EH (cell line): ENCODE data around the gene CRIP1.
A peak's percentile ranks its signal among the peaks of the same experiment; 100 is the strongest.

ENCODE experiments used
- DNase-seq: peaks from one replicate; pipeline ENCODE4 v3.0.0-alpha.2; 2015; ENCODE audit warnings: low read depth

The CRIP1 gene

DNA sequence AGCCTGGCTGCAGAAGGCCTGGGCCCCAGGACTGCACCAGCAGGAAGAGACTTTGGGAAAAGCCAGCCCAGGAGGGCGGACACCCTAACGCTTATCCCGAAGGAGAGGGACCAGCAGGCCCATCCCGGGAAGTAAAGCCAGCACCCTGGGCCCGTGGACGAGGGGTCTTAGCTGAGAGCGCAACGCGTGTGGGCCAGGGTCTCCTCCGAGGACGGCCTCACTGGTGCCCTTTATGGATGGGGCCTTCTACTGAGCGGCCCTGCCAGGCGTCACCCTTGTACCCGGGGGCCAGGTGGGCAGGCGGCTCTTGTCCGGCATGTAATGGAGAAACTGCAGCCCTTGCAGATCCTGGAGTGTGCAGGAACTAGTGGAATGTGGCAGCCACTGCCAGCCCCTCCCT is 18.4 kb downstream of the CRIP1 start:
- DNase-seq = no peak

DNA sequence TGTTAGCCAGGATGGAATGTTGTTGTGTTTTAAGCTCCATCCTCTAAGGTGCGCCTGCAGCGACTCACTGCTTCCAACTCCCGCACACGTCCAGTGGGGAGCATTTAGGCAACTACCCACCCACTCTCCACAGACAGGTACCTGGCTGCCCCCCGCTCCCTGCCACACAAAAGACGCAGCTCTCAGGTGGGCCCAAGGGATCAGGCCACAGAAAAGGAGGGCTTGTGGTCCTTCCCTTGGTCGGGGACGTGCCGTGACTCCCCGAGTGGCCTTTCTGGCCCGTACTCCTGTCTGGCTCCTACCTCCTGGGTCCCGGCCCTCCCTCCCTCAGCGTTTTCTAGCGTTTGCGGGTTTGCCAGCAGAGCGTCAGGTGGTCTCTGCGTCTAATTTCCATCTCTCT is 20.6 kb downstream of the CRIP1 start:
- DNase-seq = no peak

DNA sequence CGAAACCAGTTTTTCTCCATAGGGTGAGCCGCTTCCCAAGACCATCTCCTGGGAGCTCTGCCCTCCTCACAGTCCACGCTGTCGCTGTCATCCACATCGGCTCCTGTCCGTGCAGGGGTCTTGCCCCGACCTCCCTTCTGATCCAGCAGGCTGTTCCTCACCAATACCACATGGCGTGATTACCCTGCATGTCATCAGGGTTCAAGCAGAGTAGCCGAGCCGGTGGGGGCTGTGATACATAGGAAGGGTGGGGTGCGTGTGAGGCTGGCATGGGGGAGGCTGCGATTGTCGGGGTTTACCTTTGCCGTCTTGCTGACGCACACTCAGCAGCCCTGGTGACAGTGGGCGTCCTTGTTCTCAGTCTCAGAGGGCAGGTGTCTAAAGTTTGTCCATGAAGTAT is 21.4 kb downstream of the CRIP1 start:
- no peak for DNase-seq

DNA sequence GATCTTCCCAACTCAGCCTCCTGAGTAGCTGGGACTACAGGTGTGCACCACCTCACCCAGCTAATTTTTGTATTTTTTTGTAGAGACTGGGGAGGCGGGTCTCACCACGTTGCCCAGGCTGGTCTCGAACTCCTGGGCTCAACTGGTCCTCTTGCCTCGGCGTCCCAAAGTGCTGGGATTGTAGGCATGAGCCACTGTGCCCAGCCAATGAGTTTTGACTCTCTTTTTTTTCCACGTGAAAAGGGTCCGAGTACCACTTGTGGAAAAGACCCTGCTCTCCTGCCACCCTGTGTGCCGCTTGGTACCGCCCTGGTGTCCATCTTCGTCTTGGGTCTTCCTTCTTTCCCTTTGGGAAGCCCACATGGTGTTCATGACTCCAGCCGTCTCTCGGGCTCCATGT is 21.9 kb downstream of the CRIP1 start:
- no peak for DNase-seq

DNA sequence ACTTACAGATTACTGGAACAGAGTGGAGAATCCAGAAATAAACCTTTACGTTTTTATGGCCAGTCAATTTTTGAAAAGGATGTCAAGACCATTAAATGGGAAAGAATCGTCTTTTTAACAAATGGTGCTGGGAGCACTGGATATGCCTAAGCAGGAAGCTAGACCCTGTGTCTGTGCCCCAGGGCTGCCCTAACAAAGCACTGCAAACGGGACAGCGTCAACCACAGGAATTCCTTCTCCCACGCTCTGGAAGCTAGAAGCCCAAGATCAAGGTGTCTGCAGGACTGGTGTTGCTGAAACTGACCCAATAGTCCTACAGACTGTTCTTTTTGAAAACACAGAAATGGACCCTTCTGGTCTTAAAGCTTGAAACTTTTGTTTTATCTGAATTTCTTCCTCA is 30.4 kb downstream of the CRIP1 start:
- peak; percentile 31 for DNase-seq

DNA sequence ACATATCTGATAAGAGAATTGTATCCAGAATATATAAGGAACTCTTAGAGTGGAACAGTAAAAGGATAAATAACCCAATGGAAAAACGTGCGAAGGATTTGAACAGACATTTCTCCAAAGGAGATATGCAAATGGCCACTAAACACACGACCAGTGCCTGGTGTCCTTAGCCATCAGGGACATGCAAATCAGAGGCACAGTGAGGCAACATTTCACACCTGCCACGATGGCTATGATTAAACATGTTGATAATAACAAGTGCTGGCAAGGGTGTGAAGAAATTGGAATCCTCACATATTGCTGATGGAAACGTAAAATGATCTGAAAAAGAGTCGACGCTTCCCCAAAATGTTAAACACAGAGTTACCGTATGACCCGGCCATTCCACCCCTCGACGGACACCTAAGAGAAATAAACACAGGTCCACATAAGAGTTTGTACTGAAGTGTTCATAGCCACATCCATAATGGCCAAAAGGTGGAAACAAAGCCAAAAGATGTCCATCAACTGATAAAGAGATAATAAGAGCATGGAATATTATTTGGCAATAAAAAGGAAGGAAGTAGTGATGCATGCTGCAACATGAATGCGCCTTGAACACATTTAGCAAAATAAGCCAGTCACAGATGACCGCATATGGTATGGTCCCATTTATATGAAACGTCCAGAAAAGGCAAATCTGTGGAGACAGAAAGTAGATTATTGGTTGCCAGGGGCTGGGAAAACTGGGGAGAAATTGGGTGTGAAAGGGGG is 33.4 kb downstream of the CRIP1 start:
- DNase-seq = no peak

DNA sequence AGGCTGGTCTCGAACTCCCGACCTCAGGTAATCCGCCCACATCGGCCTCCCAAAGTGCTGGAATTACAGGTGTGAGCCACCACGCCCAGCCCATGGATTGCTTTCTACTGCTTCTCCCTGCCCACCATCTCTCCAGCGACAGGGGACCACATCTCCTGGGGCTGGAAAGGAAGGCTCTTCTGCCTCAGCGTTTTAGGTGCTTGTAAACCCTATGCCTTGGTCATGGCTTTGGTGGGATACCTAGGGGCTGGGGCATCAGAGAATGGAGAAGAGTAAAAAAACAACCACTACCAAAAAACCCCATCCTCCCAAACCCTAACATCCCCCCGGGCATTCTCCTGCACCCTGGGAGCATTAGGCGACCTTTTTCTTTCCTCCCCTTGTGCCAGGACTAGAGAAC is 38.6 kb downstream of the CRIP1 start:
- DNase-seq = no peak

DNA sequence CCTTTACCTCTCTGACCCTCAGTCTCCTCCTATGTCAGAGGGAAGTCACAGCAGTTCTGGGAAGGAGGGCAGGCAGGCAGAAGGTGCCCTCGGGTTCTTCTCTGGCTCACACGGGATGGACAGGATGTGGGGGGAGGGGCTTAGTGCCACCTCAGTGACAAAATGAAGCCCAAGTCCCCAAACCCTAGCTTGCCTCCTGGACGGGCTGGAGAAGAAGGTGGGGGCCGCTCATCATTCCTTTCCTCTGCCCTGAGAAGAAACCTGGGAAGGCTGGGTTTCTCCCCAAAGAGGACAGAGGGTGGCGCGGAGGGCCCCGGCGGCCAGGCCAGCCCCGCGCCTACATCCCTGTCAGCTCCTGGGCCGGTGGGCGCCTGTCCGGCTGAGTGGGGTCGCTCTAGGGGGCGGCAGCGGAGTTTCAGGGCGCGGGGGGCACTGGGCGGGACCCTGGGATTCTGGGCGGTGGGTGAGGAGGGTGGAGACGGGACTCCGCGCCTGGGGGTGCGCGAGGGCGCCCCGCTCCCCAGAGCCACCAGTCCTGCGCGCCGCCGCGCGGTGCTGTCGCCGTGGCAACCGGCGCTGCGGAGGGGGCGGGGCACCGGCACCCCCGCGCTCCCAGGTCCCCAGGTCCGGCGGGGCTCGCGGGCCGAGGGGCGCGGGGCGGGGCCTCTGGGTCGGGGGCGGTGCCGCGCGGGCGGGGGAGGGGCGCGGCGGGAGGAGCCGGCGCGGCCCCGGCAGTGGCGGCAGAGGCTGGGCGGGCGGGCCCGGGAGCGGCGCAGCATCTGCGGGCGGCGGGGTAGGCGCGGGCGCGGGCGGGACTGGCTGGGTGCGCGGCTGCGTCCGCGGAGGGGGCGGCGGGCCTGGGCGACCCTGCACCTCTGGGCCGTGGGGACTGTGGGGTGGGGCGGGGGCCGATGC is 39.4 kb downstream of the CRIP1 start, which contains the start of gene TMEM121:
Gene TMEM121 (plus strand): TSS at position 723 of the 915 bp plus-strand sequence. CDS start 2,252 bp downstream, outside the sequence.
- peak; percentile 39 for DNase-seq

DNA sequence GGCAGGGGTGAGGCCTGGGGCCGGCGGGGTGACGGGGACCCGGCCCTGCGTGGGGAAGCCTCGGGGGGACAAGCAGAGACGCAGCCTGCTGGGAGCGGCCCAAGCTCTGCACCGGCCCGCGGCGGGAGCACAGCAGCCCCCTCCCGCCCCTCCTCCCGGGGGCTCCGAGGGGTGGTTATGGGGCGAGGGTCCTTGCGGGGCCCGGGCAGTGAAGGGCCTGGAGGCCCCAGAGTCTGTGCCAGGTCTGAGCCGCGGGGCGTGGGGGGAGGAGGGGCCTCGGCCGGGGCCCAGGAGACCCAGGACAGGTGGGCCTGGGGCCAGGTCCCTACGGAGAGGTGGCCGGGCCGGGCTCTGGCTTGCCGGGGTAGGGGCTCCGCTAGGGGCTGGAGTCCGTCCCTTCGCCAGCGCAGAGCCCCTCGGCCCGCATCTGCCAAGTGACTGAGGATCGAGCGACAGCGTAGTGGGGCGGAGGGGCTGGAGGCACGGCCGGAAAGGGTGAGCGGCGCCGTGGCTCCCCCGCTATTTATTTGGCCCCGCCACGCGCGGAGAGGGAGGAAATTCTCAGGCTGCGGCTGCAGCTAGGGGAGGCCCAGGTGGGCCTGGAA is 40.2 kb downstream of the CRIP1 start:
- peak; percentile 7 for DNase-seq

DNA sequence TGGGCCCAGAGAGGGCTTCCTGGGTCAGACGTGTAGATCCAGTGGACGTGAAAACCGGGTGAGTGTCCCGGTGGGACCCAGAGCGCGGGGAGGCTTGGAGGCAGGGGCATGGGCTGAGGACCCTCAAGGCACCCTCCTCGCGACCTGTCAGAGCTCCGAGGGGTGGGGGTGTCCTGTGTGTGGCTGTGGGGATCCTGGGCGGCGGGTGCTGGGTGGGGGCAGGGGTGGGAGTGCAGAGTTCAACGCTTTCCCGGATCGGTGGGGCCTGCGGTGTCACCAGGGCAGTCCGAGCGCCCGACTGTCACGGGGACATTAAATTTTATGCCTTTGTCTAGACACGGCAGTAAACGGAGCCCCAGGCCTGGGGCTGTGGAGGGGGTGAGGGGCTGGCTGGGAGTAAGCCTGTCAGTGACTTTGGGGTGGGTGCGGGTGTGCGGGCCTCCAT is 40.7 kb downstream of the CRIP1 start:
- DNase-seq = no peak

DNA sequence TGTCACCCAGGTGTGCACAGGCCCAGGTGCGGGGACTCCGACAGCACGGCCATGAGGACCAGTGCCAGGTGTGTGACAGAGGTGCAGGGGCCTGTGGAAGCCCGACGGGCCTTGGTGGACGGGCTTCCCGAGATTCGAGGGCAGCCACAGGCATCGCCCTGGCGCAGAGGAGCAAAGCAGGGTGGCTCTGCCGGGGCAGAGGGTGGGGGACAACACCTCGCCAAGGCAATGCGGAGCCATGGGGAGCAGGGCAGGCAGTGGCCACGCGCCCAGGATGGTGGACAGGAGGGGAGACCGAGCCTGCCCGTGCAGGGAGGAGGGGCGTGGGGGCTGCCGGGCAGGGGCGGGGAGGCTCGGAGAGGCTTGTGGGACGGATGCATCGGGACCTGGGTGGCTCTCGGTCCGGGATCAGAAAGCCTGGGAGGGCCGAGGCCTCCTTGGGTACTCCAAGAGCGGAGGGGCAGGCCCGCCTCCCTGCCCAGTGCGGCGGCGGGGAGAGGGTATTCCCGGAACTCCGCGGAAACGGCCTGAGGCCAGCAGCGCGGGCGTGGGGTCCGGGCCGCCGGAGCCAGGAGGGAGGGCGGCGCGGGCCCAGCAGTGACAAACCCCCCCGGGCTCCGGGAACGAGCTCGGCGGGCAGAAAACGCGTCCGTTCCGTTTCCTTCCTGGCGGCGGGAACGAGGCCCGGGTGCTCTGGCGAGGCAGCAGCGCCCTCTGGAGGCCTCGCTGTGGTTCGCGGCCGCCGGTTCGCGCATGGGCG is 41.3 kb downstream of the CRIP1 start:
- DNase-seq = peak; percentile 71

DNA sequence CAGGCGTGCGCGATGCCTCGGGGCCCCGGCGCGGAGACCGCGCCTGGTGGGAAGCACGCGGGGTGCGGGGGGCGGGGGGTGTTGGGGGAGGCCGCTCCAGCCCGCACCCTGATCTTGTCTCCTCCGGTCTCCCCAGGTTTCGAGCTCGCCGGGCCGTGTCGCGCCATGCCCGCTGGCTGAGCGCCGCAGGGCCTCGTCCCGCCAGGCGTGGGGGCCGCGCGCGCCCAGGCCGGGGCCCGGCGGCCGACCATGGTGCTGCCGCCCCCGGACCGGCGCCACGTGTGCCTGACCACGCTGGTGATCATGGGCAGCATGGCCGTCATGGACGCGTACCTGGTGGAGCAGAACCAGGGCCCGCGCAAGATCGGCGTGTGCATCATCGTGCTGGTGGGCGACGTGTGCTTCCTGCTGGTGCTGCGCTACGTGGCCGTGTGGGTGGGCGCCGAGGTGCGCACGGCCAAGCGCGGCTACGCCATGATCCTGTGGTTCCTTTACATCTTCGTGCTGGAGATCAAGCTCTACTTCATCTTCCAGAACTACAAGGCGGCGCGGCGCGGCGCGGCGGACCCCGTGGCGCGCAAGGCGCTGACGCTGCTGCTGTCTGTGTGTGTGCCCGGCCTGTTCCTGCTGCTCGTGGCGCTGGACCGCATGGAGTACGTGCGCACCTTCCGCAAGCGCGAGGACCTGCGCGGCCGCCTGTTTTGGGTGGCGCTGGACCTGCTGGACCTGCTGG is 42.1 kb downstream of the CRIP1 start:
- DNase-seq = no peak

DNA sequence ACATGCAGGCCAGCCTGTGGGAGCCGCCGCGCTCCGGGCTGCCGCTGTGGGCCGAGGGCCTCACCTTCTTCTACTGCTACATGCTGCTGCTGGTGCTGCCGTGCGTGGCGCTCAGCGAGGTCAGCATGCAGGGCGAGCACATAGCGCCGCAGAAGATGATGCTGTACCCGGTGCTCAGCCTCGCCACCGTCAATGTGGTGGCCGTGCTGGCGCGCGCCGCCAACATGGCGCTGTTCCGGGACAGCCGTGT is 42.6 kb downstream of the CRIP1 start:
- DNase-seq = no peak

DNA sequence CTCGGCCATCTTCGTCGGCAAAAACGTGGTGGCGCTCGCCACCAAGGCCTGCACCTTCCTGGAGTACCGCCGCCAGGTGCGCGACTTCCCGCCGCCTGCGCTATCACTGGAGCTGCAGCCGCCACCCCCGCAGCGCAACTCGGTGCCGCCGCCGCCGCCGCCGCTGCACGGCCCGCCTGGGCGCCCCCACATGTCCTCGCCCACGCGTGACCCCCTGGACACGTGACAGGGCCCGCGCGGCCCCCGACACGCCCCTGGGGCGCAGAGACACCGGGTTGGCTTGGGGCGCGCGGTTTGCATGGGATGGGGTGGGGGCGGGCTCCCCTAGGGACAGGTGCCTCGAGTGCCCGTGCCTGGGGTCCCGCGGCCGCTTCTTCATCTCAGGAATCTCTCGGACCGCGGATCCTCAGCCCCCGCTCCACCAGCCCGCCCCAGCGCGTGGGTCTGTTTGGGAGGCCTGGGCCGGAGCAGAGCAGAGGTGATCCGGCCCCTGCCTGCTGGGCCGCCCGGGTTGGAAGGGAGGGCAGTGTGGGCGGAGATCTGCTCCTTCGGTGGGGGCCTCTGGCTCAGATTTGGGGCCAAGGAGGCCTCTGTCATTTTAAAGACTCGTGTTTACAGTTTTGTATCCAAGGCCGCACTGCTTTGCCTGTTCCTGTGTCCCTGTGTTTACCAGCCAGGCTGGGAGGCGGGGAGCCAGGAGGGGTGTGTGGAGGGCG is 43.0 kb downstream of the CRIP1 start:
- DNase-seq = no peak

DNA sequence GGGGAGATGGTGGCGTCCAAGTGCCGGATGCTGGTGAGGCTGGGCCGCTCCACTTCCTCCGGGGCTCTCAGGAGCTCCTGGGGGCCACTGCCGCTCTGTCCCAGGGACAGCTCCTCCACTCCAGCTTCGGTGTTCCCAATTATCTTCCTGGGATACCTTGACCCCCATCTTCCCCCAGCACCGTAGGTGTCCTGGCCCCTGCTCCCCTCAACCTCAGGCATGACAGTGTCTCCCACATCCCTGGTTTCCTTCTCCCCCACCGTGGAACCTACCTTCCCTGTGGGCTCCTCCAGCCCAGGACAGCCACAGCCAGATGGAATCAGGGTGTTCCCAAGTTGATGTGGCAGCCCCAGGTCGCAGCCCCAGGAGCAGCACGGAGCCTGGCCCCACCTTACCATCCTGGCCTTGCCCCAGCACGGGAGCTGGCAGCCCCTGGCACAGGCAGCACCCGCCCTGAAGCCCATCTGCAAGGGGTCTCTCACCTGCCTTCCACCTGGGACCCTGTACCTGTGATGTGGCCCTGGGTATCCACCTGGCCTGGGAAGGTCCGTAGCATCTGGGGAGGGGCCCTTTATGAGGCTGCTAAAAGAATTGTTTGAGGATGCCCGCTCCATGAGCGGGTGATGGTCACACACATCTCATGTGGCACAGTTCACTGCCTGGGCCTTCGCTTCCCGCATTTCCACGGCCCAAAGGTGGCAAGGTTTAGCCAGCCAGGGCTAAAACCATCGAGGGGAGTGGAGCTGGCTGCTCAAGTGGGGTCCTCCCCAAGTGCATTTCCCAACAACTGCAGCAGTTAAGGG is 43.8 kb downstream of the CRIP1 start:
- no peak for DNase-seq

DNA sequence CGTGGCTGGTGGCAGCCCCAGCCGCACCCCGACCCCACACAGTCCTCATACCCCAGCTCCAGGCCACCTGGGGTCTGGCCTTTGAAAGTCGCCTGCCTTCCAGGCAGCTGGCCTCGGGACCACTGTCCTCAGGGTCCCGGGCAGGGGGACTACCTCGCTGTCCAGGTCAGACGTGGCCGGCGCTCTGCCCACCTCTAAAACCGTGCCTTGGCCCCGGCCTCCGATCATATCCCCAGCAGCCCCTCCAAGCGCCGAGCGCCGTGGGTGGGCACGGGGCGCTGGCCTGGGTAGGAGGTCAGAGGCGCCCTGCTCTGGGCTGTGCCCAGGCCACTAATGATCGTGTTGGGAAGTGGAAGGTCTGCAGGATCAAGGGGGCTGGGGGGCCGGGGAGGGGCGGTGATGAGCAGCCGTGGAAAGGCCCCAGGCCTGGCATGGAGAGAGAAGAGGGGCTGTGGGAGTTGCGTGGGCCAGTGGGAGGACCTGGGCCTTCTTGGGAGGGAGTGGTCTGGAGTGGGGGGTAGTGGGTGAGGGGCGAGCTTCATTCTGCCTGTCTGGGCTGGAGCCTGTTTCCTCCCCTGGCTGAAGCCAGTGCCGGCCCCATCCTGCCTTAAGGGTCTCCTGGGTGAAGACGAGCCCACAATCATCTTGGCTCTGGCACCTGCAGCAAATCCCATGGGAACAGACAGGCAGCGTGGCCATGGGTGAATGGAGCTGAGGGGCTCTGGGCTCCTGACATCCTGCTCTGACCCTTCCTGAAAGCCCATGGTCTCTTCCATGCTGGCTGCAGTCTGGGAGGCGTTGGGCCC is 44.6 kb downstream of the CRIP1 start:
- DNase-seq = no peak

DNA sequence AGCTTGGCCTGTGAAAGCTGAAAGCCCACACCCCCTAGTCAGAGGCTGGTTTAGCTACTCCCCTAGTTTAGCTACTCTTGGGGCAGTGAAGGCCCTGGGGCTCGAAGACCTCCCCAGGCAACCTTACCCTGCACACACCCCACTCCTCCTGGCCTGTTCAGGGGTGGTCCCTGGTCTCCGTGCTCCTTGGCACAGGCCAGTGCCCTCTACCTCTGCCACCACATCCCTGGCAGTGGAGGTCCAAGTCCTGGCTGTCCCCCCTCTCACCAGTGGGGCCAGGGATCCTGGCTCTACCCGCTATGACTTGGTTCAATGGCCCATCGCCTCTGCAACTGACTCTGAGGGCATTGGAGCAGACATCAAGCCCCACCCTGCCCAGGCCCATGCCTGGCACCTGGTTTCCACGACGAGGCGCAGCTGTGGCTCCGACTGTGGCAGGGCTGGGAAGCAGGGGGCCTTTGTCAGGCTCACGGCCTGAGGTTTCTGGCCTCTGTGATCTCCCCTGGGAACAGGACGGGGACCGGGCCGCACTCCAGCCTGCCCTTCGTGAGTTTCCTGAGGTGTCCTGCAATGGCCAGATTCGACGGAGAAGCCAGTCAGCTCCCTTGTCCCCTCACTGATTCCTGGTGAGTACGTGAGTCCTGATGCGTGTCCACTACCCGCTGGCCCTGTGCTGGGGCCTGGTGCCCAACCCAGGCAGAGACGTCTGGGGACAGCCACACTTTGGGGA is 45.4 kb downstream of the CRIP1 start:
- DNase-seq = no peak

DNA sequence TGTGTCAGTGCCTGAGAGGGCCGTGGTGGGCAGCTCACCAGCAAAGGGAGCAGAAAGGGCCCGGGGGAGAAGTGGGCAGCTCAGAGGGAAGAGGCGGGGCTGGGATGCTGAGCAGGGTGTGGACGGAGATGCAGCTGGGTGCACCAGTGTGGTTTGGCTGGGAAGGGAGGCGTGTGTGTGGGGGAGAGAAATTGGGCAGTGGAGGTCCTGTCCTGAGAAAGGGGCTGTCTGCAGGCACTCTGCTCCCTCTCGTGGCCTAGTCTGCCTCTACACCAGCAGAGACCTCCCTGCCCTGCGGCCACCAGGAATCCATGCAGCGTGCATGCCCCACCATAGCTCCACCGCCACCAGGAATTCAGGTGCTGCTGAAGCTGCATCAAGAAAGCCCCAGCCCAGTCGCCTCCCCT is 46.1 kb downstream of the CRIP1 start:
- DNase-seq = peak; percentile 42
